Endothelial cell (in vitro differentiated cells): ENCODE measurements around the gene KCNJ1. TPM values are rescaled to one million over a fixed set of nuclear protein-coding genes. Genes with fewer than 3 reads are reported as not detected.

Experiments
- DNase-seq: peaks from one replicate; pipeline ENCODE4 v3.0.0; 2021; ENCODE audit warnings: low spot score
- H3K27ac Mint-ChIP-seq: one replicate; pipeline ENCODE4 v1.8.0; 2021; ENCODE audit warnings: mixed read lengths, inconsistent platforms; ENCODE audit not compliant: unreplicated experiment
- H3K27me3 Mint-ChIP-seq: one replicate; pipeline ENCODE4 v1.8.0; 2021; ENCODE audit warnings: mild to moderate bottlenecking, moderate library complexity, mixed read lengths, inconsistent platforms; ENCODE audit not compliant: unreplicated experiment
- H3K36me3 Mint-ChIP-seq: one replicate; pipeline ENCODE4 v1.8.0; 2021; ENCODE audit warnings: mild to moderate bottlenecking, low read depth, mixed read lengths, inconsistent platforms; ENCODE audit not compliant: unreplicated experiment
- H3K4me1 Mint-ChIP-seq: one replicate; pipeline ENCODE4 v1.8.0; 2021; ENCODE audit warnings: mild to moderate bottlenecking, mixed read lengths, inconsistent platforms; ENCODE audit not compliant: unreplicated experiment
- H3K4me3 Mint-ChIP-seq: one replicate; pipeline ENCODE4 v1.8.0; 2021; ENCODE audit warnings: mild to moderate bottlenecking, mixed read lengths, inconsistent platforms; ENCODE audit not compliant: unreplicated experiment
- H3K9me3 Mint-ChIP-seq: one replicate; pipeline ENCODE4 v1.8.0; 2021; ENCODE audit warnings: mixed read lengths, inconsistent platforms; ENCODE audit not compliant: unreplicated experiment
- total RNA-seq: library from RNA; stranded (reverse); fragmentation: NEBNext Ultra II Directional; extraction: Animal tissue kit (Norgen Biotek cat#: 25700); gene quantifications from one replicate; pipeline ENCODE4 v1.2.1, GENCODE V29; 2021; ENCODE audit not compliant: unreplicated experiment
- TF ChIP-seq, protein P1 (sequence below): fragments of 200-600 bp; sonication (generic); IDR thresholded peaks from one replicate; pipeline ENCODE4 v1.5.0; 2021; ENCODE audit warnings: antibody characterized with exemption; ENCODE audit not compliant: unreplicated experiment

The KCNJ1 gene
- total RNA-seq, 1 donor from 2014 or later, result not detected

GRCh38 chr11:128882451-128882850 is 15.4 kb upstream of the KCNJ1 start:
- TF ChIP-seq, protein P1, sequence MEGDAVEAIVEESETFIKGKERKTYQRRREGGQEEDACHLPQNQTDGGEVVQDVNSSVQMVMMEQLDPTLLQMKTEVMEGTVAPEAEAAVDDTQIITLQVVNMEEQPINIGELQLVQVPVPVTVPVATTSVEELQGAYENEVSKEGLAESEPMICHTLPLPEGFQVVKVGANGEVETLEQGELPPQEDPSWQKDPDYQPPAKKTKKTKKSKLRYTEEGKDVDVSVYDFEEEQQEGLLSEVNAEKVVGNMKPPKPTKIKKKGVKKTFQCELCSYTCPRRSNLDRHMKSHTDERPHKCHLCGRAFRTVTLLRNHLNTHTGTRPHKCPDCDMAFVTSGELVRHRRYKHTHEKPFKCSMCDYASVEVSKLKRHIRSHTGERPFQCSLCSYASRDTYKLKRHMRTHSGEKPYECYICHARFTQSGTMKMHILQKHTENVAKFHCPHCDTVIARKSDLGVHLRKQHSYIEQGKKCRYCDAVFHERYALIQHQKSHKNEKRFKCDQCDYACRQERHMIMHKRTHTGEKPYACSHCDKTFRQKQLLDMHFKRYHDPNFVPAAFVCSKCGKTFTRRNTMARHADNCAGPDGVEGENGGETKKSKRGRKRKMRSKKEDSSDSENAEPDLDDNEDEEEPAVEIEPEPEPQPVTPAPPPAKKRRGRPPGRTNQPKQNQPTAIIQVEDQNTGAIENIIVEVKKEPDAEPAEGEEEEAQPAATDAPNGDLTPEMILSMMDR, result no peak
- Mint-ChIP-seq H3K4me1 (peaks cover 30% of the 10 kb centered on the region), H3K9me3 (no peaks in the 10 kb centered on the region), H3K27me3 (peaks cover 7% of the 10 kb centered on the region), H3K36me3 (no peaks in the 10 kb centered on the region), H3K27ac (peak overlapping the region; percentile 14), H3K4me3 (no peak overlapping the region)
- DNase-seq, result no peak

DNA sequence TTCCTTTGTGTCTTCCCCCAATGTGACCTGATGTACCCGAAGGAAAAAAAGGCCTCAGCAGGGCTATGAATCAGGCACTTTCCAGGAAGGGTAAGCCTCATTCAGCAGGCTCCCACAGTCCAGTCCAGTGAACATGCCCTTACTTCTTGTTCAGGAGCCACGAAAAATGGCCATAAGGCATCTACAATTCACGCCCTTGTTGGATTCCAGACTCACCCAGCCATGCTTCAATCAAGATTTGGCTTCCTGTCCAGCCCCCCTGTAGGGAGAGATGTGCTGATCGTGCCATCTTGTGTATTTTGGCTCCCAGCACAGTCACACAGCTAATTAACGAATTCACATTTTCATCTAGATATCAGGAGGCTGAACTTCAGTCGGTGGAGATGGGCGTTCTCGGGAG is 14.1 kb upstream of the KCNJ1 start:
- no peak for DNase-seq
- Mint-ChIP-seq H3K27ac (no peak overlapping the region), H3K4me1 (peaks cover 30% of the 10 kb centered on the region), H3K9me3 (no peaks in the 10 kb centered on the region), H3K36me3 (no peaks in the 10 kb centered on the region), H3K4me3 (no peak overlapping the region), H3K27me3 (peaks cover 7% of the 10 kb centered on the region)
- TF ChIP-seq, protein P1, result no peak

DNA sequence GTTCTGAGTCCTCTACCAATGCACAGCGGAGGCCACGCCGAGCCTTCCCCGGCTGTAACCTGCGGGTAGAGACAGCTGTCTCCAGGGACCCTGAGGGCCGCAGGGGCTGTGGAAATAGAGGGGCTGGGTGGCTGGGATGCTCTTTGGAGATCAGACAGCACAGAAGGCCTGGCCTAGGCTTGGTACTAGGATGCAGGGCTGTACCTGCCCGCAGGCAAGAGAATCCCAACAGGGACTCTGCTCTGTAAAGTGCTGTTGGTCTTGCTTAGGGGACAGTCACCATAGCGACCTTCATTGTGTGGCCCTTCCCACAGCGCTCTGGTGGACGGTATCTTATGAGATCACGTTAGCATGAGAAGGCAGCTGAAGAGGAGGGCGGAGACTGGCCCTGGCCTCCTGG is 12.7 kb upstream of the KCNJ1 start:
- H3K4me3 Mint-ChIP-seq, result no peak overlapping the region
- no peaks in the 10 kb centered on the region for H3K9me3 Mint-ChIP-seq
- DNase-seq, result no peak
- peaks cover 23% of the 10 kb centered on the region for H3K4me1 Mint-ChIP-seq
- no peak overlapping the region for H3K27ac Mint-ChIP-seq
- H3K36me3 Mint-ChIP-seq, result no peaks in the 10 kb centered on the region
- TF ChIP-seq, protein P1, result no peak
- peaks cover 7% of the 10 kb centered on the region for H3K27me3 Mint-ChIP-seq

- H3K9me3 Mint-ChIP-seq, result no peaks in the 10 kb centered on the region
- no peak overlapping the region for H3K4me3 Mint-ChIP-seq
- H3K27ac Mint-ChIP-seq, result no peak overlapping the region
- H3K27me3 Mint-ChIP-seq, result peaks cover 7% of the 10 kb centered on the region
- TF ChIP-seq, protein P1, result no peak
- peaks cover 23% of the 10 kb centered on the region for H3K4me1 Mint-ChIP-seq
- DNase-seq, result no peak
- H3K36me3 Mint-ChIP-seq, result no peaks in the 10 kb centered on the region
These were observed 11.4 kb upstream of the KCNJ1 start for GRCh38 chr11:128878455-128878854.

DNA sequence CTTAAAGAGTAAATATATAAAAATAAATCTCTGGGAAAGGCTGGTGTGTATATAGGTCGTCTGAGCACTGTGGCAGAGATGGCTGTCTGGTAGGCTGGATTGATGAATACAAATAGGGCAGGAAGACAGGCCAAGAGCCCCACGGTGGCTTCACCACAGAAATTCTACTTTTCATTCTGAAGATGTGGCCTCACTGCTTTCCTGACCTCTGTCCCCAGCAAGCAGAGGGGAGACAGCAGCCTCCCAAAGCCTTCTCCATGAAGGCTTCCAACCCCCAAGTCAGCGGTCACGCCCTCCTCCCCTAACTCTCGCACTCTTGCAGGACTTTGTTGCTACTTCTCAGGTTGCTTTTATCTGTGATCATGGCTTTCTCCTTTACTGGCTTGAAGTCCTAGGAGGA is 10.6 kb upstream of the KCNJ1 start:
- H3K36me3 Mint-ChIP-seq, result no peaks in the 10 kb centered on the region
- TF ChIP-seq, protein P1, result no peak

More for the DNA sequence above, 10.6 kb upstream of the KCNJ1 start:
- no peak overlapping the region for H3K4me3 Mint-ChIP-seq
- no peak overlapping the region for H3K27ac Mint-ChIP-seq
- H3K4me1 Mint-ChIP-seq, result peaks cover 16% of the 10 kb centered on the region
- no peak for DNase-seq
- H3K9me3 Mint-ChIP-seq, result no peaks in the 10 kb centered on the region
- peaks cover 7% of the 10 kb centered on the region for H3K27me3 Mint-ChIP-seq
